Cardiac muscle cell (in vitro differentiated cells and primary cell): Measurements from ENCODE around the gene SLC17A3. TPM values are rescaled to one million over a fixed set of nuclear protein-coding genes. Genes with fewer than 3 reads are reported as not detected.

Source experiments
- DNase-seq, 2 donors: peaks; one replicate each; pipeline versions ENCODE4 v3.0.0 to v3.0.0-alpha.2; 2010 to 2017; ENCODE audit warnings: low read depth in 1 of 2, low spot score in 1 of 2
- H3K27ac ChIP-seq: fragments of 200-600 bp; sonication (generic); 2 replicates; pipeline ENCODE4 v1.5.1; 2016
- H3K27me3 ChIP-seq: fragments of 200-600 bp; sonication (generic); 2 replicates; pipeline ENCODE4 v1.6.0; 2016; ENCODE audit warnings: control low read depth
- H3K36me3 ChIP-seq: fragments of 200-600 bp; sonication (generic); 2 replicates; pipeline ENCODE4 v1.5.1; 2016; ENCODE audit warnings: control low read depth
- H3K4me1 ChIP-seq: fragments of 200-600 bp; sonication (generic); 2 replicates; pipeline ENCODE4 v1.8.1; 2017; ENCODE audit warnings: low read depth, mild to moderate bottlenecking, mixed run types
- H3K4me3 ChIP-seq: fragments of 200-600 bp; sonication (generic); 2 replicates; pipeline ENCODE4 v1.5.1; 2016; ENCODE audit warnings: mild to moderate bottlenecking
- H3K9me3 ChIP-seq: fragments of 200-600 bp; sonication (generic); 2 replicates; pipeline ENCODE4 v1.5.1; 2017; ENCODE audit warnings: low read depth, mild to moderate bottlenecking, control low read depth
- polyA plus RNA-seq: library from polyadenylated mRNA; unstranded; fragments of >200 nt; fragmentation: Nextera tagmentation; extraction: Ambion mirVana; gene quantifications from 2 replicates; pipeline ENCODE4 v1.2.1, GENCODE V29; 2016
- total RNA-seq: library from RNA; depleted of rRNA; stranded (reverse); fragments of >200 nt; gene quantifications from 2 replicates; pipeline ENCODE4 v1.2.3, GENCODE V29; 2016
- TF ChIP-seq, protein P1 (sequence below): IDR thresholded peaks from 2 replicates; pipeline ENCODE4 v1.5.1; 2012; ENCODE audit warnings: low read depth, mild to moderate bottlenecking, low read length

The SLC17A3 gene
- total and polyA plus RNA-seq, 2 experiments from 2014 or later, result not detected

DNA sequence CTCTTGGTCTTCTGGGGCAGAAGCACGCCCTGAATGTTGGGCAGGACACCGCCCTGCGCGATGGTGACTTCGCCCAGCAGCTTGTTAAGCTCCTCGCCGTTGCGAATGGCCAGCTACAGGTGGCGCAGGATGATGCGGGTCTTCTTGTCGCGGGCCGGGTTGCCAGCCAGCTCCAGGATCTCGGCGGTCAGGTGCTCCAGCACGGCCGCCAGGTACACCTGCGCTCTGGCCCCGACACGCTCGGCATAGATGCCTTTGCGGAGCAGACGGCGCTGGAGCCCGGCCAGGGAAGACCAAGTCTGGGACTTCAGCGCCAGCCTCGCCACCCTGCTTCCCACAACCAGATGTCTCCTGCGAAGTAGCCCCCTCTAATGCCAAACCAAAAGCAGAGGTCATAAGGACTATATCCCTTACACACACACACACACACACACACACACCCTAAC lies 8.0 kb upstream of the SLC17A3 start:
- H3K4me3 ChIP-seq, result no peak overlapping the region
- peak; percentile 19 to 30 for DNase-seq
- no peaks in the 10 kb centered on the region for H3K4me1 ChIP-seq
- TF ChIP-seq, protein P1, sequence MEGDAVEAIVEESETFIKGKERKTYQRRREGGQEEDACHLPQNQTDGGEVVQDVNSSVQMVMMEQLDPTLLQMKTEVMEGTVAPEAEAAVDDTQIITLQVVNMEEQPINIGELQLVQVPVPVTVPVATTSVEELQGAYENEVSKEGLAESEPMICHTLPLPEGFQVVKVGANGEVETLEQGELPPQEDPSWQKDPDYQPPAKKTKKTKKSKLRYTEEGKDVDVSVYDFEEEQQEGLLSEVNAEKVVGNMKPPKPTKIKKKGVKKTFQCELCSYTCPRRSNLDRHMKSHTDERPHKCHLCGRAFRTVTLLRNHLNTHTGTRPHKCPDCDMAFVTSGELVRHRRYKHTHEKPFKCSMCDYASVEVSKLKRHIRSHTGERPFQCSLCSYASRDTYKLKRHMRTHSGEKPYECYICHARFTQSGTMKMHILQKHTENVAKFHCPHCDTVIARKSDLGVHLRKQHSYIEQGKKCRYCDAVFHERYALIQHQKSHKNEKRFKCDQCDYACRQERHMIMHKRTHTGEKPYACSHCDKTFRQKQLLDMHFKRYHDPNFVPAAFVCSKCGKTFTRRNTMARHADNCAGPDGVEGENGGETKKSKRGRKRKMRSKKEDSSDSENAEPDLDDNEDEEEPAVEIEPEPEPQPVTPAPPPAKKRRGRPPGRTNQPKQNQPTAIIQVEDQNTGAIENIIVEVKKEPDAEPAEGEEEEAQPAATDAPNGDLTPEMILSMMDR, result no peak
- H3K27ac ChIP-seq, result no peak overlapping the region
- peaks cover 32% of the 10 kb centered on the region for H3K27me3 ChIP-seq
- H3K9me3 ChIP-seq, result no peaks in the 10 kb centered on the region
- no peaks in the 10 kb centered on the region for H3K36me3 ChIP-seq

DNA sequence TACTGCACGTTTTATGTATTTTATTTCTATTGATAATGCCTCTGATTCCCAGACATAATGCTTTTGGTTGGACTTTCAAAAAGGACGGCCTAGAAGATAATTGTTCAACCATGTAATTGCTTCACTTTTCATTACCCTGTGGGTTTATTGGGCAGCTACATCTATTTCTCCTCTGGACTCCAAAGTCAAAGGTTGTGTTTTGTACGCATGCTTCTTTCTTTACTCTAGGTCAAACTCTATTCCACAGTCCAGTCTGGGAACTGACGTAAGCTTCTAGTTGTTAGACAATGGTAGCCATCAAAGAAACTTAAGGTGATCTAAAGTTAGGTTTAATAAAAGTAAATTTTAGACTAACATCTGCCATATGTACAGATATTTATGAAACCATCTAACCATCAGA lies 6.6 kb upstream of the SLC17A3 start:
- H3K4me3 ChIP-seq, result no peak overlapping the region
- no peaks in the 10 kb centered on the region for H3K4me1 ChIP-seq

DNA sequence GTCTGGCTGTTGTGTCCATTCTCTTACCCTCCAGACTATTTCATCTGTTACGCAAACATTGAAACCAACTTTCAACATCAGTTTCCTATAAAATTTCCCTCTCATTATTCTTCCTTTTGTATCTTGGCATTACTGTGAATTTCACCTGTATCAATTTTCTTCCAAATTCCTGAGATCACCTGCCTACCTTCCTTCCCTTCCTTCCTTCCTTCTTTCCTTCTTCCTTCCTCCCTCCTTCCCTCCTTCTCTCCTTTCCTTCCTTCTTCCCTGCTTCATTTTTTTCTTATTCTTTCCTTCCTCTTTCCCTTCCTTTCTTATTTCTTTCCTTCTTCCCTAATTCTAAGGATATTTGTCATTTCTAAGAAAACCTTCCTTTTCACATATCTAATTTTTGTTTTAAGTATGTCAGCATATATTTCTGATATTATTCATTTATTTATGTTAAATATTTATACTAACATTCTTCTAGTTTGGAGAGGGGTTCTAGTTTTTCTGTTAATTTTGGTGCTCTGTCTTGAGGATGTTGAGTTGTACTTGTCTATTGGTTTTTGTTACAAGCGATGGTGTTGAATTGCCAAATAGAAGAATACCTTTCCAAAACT lies 4.8 kb upstream of the SLC17A3 start:
- TF ChIP-seq, protein P1, result no peak
- Histone ChIP-seq H3K4me3 (no peak overlapping the region), H3K27ac (no peak overlapping the region), H3K36me3 (no peaks in the 10 kb centered on the region), H3K9me3 (no peaks in the 10 kb centered on the region), H3K27me3 (peaks cover 41% of the 10 kb centered on the region), H3K4me1 (no peaks in the 10 kb centered on the region)
- DNase-seq, result no peak

More for the DNA sequence above, 6.6 kb upstream of the SLC17A3 start:
- TF ChIP-seq, protein P1, result no peak
- H3K27ac ChIP-seq, result no peak overlapping the region
- no peaks in the 10 kb centered on the region for H3K36me3 ChIP-seq
- DNase-seq, result no peak
- peaks cover 34% of the 10 kb centered on the region for H3K27me3 ChIP-seq
- no peaks in the 10 kb centered on the region for H3K9me3 ChIP-seq

DNA sequence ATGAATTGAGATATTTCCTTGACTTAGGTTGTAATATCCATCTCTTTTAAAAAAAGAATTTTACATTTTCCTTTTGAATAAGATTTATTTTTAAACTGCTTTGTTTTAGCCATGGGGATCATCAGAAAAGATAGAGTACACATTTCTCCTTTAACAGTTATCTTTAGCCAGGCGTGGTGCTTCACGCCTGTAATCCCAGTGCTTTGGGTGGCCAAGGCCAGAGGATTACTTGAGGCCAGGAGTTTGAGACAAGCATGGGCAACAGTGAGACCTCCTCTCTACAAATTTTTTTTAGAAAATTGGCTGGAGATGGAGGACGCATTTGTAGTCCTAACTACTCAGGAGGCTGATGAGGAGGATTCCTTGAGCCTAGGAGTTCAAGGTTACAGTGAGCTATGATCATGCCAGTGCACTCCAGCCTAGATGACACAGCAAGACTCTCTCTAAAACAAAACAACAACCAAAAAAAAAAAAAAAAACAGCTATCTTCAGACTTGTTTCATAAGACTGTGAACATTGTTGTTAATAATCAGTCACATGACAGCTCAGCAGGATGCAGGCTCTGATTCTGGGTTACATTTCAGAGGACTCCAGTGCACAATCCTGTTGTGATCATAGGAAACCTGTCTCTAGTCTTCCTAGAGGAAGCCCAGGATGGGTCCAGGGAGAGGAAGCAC lies 2.0 kb upstream of the SLC17A3 start:
- H3K4me3 ChIP-seq, result no peak overlapping the region
- no peaks in the 10 kb centered on the region for H3K4me1 ChIP-seq
- no peaks in the 10 kb centered on the region for H3K9me3 ChIP-seq
- TF ChIP-seq, protein P1, result no peak
- no peak for DNase-seq
- peaks cover 32% of the 10 kb centered on the region for H3K27me3 ChIP-seq
- no peak overlapping the region for H3K27ac ChIP-seq
- no peaks in the 10 kb centered on the region for H3K36me3 ChIP-seq

DNA sequence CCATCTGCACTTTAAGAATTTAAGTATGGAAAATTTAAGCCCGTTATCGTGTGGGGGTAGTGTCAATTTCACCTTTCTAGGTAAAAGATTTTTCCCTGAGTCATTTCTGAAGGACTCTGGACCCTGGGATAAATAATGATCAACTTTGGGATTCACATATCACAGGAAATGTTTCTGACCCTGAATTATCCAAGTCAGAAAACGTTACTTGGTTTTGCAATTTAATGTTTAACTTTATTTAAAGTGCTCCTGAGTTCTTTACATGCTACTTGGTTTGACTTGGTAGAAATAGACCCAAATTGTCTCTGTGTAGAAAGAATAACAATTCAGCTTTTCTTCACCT lies 1.5 kb upstream of the SLC17A3 start:
- TF ChIP-seq, protein P1, result no peak
- Histone ChIP-seq H3K27ac (no peak overlapping the region), H3K27me3 (peaks cover 32% of the 10 kb centered on the region), H3K36me3 (no peaks in the 10 kb centered on the region), H3K4me3 (no peak overlapping the region), H3K9me3 (no peaks in the 10 kb centered on the region), H3K4me1 (no peaks in the 10 kb centered on the region)
- no peak for DNase-seq
